DND-41 (cell line): ENCODE measurements around the gene GPR39.

Experiments used
- CTCF ChIP-seq: IDR thresholded peaks from 2 replicates; pipeline ENCODE4 v1.5.1; 2012; ENCODE audit warnings: borderline replicate concordance, low read length, moderate library complexity, mild to moderate bottlenecking; ENCODE audit not compliant: poor library complexity, severe bottlenecking; ENCODE audit errors: extremely low read depth
- EZH2 ChIP-seq: IDR thresholded peaks from 3 replicates; pipeline ENCODE4 v1.6.1; 2012; ENCODE audit warnings: borderline replicate concordance, low read depth, mild to moderate bottlenecking, moderate library complexity, low read length, inconsistent platforms; ENCODE audit not compliant: severe bottlenecking

- TF ChIP-seq CTCF (no peak), EZH2 (no peak)
Observed at GRCh38 chr2:132414081-132414480, 2.5 kb upstream of the GPR39 start.
